Peyer's patch (tissue), 4 donors: ENCODE data around the gene SLC39A7. TPM values are rescaled to one million over a fixed set of nuclear protein-coding genes. Genes with fewer than 3 reads are reported as not detected.
A peak's percentile ranks its signal among the peaks of the same experiment; 100 is the strongest.

Experiments
- DNase-seq, 3 donors: peaks; one replicate each; pipeline ENCODE4 v3.0.0-alpha.2; 2017 to 2019
- H3K27ac ChIP-seq, 4 donors: fragments of 200-600 bp; sonication (generic); one replicate each; pipeline ENCODE4 v1.5.1; 2016 to 2019
- H3K27me3 ChIP-seq, 2 donors: fragments of 200-600 bp; sonication (generic); one replicate each; pipeline ENCODE4 v1.5.1; 2019
- H3K36me3 ChIP-seq, 3 donors: fragments of 200-600 bp; sonication (generic); one replicate each; pipeline ENCODE4 v1.5.1; 2016 to 2019
- H3K4me1 ChIP-seq, 4 donors: fragments of 200-600 bp; sonication (generic); one replicate each; pipeline ENCODE4 v1.5.1; 2016 to 2019
- H3K4me3 ChIP-seq, 4 donors: fragments of 200-600 bp; sonication (generic); 1 replicate in 3 of 4; 2 replicates in 1 of 4; pipeline ENCODE4 v1.5.1; 2016 to 2019; ENCODE audit warnings: mild to moderate bottlenecking in 1 of 4
- H3K9me3 ChIP-seq, 4 donors: fragments of 200-600 bp; sonication (generic); one replicate each; pipeline ENCODE4 v1.5.1; 2016 to 2019; ENCODE audit warnings: mild to moderate bottlenecking in 1 of 4
- CTCF ChIP-seq, 6 experiments: fragments of 450-650 bp in 4 of 6; fragments of 200-600 bp in 2 of 6; sonication (generic) in 1 of 6; IDR thresholded peaks; one replicate each; pipeline ENCODE4 v1.5.1; 2017 to 2019; ENCODE audit warnings: antibody characterized with exemption in 6 of 6, mild to moderate bottlenecking in 3 of 6, moderate library complexity in 1 of 6
- POLR2A ChIP-seq, 2 donors: fragments of 450-650 bp; IDR thresholded peaks; one replicate each; pipeline ENCODE4 v1.5.1; 2017; ENCODE audit warnings: antibody characterized with exemption in 2 of 2, mild to moderate bottlenecking in 2 of 2, moderate library complexity in 2 of 2
- total RNA-seq, 4 donors: library from RNA; depleted of rRNA; stranded (reverse); fragments of >200 nt; gene quantifications; one replicate each; pipeline ENCODE4 v1.1.0, GENCODE V29; 2016

Gene SLC39A7
- total RNA-seq, 4 donors from 2014 or later, result 33.8 to 99.0 (median 55.0) TPM

- no peaks in the 10 kb centered on the region for H3K9me3 ChIP-seq
- H3K4me1 ChIP-seq, result no peaks in the 10 kb centered on the region
- TF ChIP-seq CTCF (IDR thresholded peaks at IDR 0.05) (no peak), POLR2A (IDR thresholded peaks at IDR 0.05) (no peak)
- H3K4me3 ChIP-seq, result no peak overlapping the region
- H3K27ac ChIP-seq, result no peak overlapping the region
- DNase-seq, result no peak
- no peaks in the 10 kb centered on the region for H3K27me3 ChIP-seq
- H3K36me3 ChIP-seq, result no peaks in the 10 kb centered on the region
Measured at GRCh38 chr6:33171880-33172687, 28.6 kb upstream of the SLC39A7 start.

- Histone ChIP-seq H3K9me3 (no peaks in the 10 kb centered on the region), H3K27me3 (no peaks in the 10 kb centered on the region), H3K36me3 (no peaks in the 10 kb centered on the region), H3K4me3 (no peak overlapping the region), H3K27ac (no peak overlapping the region), H3K4me1 (no peaks in the 10 kb centered on the region)
- TF ChIP-seq POLR2A (IDR thresholded peaks at IDR 0.05) (no peak), CTCF (IDR thresholded peaks at IDR 0.05) (peak in 4 of 6 experiments; percentile 45 to 65 (median 64))
- peak in 1 of 3 donors; percentile 47 for DNase-seq
Measured at GRCh38 chr6:33172688-33173534, 27.8 kb upstream of the SLC39A7 start.

- H3K9me3 ChIP-seq, result no peaks in the 10 kb centered on the region
- H3K27ac ChIP-seq, result no peak overlapping the region
- no peak for DNase-seq
- H3K27me3 ChIP-seq, result no peaks in the 10 kb centered on the region
- H3K36me3 ChIP-seq, result no peaks in the 10 kb centered on the region
- no peak overlapping the region for H3K4me3 ChIP-seq
- H3K4me1 ChIP-seq, result no peaks in the 10 kb centered on the region
- no peak for TF ChIP-seq POLR2A (IDR thresholded peaks at IDR 0.05)
- no peak for TF ChIP-seq CTCF (IDR thresholded peaks at IDR 0.05)
Measured at GRCh38 chr6:33173535-33174180, 27.0 kb upstream of the SLC39A7 start.

GRCh38 chr6:33174784-33175183, 25.9 kb upstream of the SLC39A7 start:
- H3K4me1 ChIP-seq, result no peaks in the 10 kb centered on the region
- no peak for DNase-seq
- no peak overlapping the region for H3K4me3 ChIP-seq
- H3K27me3 ChIP-seq, result no peaks in the 10 kb centered on the region
- H3K36me3 ChIP-seq, result no peaks in the 10 kb centered on the region
- no peak overlapping the region for H3K27ac ChIP-seq
- TF ChIP-seq CTCF (IDR thresholded peaks at IDR 0.05), result no peak
- TF ChIP-seq POLR2A (IDR thresholded peaks at IDR 0.05), result no peak
- no peaks in the 10 kb centered on the region for H3K9me3 ChIP-seq

- H3K4me1 ChIP-seq, result no peaks in the 10 kb centered on the region
- no peaks in the 10 kb centered on the region for H3K36me3 ChIP-seq
- H3K4me3 ChIP-seq, result no peak overlapping the region
- TF ChIP-seq POLR2A (IDR thresholded peaks at IDR 0.05) (no peak), CTCF (IDR thresholded peaks at IDR 0.05) (no peak)
- no peaks in the 10 kb centered on the region for H3K9me3 ChIP-seq
- no peak overlapping the region for H3K27ac ChIP-seq
- H3K27me3 ChIP-seq, result no peaks in the 10 kb centered on the region
- DNase-seq, result no peak
Measured at GRCh38 chr6:33175436-33176069, 25.1 kb upstream of the SLC39A7 start.
